Cardiac fibroblast (primary cell): ENCODE results near the gene MOB1A.

Source experiments
- DNase-seq, 2 donors: peaks; one replicate each; pipeline versions ENCODE4 v3.0.0 to v3.0.0-alpha.2; 2010; ENCODE audit warnings: low read depth in 2 of 2
- H3K4me3 ChIP-seq, 2 donors: replicated peaks in 1 of 2; 1 replicate in 1 of 2; 2 replicates in 1 of 2; pipeline ENCODE4 v1.5.1; 2011; ENCODE audit warnings: low read depth in 2 of 2, low read length in 2 of 2, mild to moderate bottlenecking in 2 of 2, moderate library complexity in 1 of 2
- CTCF ChIP-seq: IDR thresholded peaks from one replicate; pipeline ENCODE4 v1.5.1; 2011; ENCODE audit warnings: low read depth, mild to moderate bottlenecking, low read length, inconsistent platforms

MOB1A gene

DNA sequence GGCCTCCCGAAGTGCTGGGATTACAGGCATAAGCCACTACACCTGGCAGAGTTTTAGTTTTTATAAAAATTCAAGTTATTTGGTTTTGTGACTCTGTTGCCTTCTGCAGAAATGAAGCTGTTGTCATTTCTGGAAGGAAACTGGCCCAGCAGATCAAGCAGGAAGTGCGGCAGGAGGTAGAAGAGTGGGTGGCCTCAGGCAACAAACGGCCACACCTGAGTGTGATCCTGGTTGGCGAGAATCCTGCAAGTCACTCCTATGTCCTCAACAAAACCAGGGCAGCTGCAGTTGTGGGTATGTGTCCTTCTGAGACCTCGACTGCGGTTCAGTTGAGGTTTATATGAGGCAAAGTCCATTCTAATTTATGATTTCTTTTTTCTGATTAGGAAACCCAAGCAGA, 26.9 kb upstream of the MOB1A start:
- DNase-seq = no peak
- TF ChIP-seq CTCF = no peak
- no peak overlapping the region for H3K4me3 ChIP-seq

- DNase-seq = no peak
- TF ChIP-seq CTCF = no peak
- H3K4me3 ChIP-seq = no peak overlapping the region
Observed at GRCh38 chr2:74205113-74205512, 26.4 kb upstream of the MOB1A start.

DNA sequence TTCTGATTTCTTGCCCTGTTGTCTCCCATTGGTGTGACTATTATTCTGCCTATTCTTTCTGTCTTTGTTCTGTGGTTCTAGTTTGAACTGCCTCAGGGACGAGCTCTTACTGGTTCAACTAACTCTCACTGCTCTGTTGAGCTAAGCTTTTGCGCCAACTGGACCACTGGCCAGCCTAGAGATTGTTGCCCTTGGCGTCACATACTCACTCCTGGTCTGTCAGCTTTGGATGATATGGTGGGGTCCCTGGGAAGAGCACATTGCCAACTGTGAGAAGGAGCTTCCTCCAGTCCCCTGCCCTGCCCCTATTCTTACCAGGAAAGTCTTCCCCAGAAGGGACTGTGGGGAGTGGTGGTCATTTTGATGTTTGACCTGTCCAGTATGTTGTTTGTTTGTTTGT, 25.8 kb upstream of the MOB1A start:
- no peak overlapping the region for H3K4me3 ChIP-seq
- no peak for TF ChIP-seq CTCF
- DNase-seq = no peak

- no peak for TF ChIP-seq CTCF
- no peak overlapping the region for H3K4me3 ChIP-seq
- DNase-seq = peak; percentile 64 to 79
Observed at GRCh38 chr2:74201596-74201995, 22.9 kb upstream of the MOB1A start.

- DNase-seq = no peak
- no peak for TF ChIP-seq CTCF
- no peak overlapping the region for H3K4me3 ChIP-seq
Observed at GRCh38 chr2:74201196-74201595, 22.5 kb upstream of the MOB1A start.

GRCh38 chr2:74199871-74200305, 21.2 kb upstream of the MOB1A start:
- peak overlapping the region; percentile 97 to 98 for H3K4me3 ChIP-seq
- TF ChIP-seq CTCF = no peak
- peak; percentile 39 to 53 for DNase-seq

DNA sequence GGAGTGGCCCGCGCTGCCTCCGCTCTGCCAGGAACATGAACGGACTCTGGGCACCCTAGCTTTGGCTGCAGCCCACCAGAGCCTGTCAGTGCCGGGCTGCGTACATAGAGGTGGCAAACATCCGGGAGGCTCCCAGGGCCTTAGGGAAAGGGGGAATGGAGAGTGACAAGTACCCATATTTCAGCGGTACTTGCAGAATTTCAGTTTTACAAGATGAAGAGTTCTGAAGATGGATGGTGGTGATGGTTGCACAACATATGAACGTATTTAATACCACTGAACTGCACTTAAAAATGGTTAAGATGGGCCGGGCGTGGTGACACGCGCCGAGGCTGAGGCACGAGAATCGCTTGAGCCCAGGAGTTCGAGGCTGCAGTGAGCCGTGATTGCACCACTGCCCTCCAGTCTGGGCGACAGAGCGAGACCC, 20.6 kb upstream of the MOB1A start:
- TF ChIP-seq CTCF = no peak
- H3K4me3 ChIP-seq = peak overlapping the region; percentile 97 to 98
- no peak for DNase-seq
